NB4 (cell line): ENCODE measurements around the gene MRPL45.

Source experiments
- CTCF ChIP-seq: IDR thresholded peaks from one replicate; pipeline ENCODE4 v1.5.1; 2012; ENCODE audit warnings: low read depth, low read length
- MAX ChIP-seq: IDR thresholded peaks from 2 replicates; pipeline ENCODE4 v1.6.1; 2011; ENCODE audit warnings: low read depth, low read length
- MYC ChIP-seq: IDR thresholded peaks from 2 replicates; pipeline ENCODE4 v1.6.1; 2011; ENCODE audit warnings: low read depth, low read length
- POLR2A ChIP-seq: IDR thresholded peaks from 2 replicates; pipeline ENCODE4 v1.6.1; 2011; ENCODE audit warnings: mild to moderate bottlenecking; ENCODE audit not compliant: insufficient read length; ENCODE audit errors: extremely low read depth

- TF ChIP-seq CTCF (no peak), POLR2A (no peak), MAX (no peak), MYC (no peak)
These were observed 23.5 kb downstream of the MRPL45 start for GRCh38 chr17:38320482-38320881.
